Naive thymus-derived CD8-positive, alpha-beta T cell (primary cell): ENCODE measurements around the gene PPP1R8. TPM values are rescaled to one million over a fixed set of nuclear protein-coding genes. Genes with fewer than 3 reads are reported as not detected.
A peak's percentile ranks its signal among the peaks of the same experiment; 100 is the strongest.
"Not testable (repeated sequence)": the region's sequence is repeated elsewhere in the genome, so short reads cannot be mapped to it uniquely, and the experiment has no call there.

ENCODE experiments used
- ATAC-seq, 2 donors: fragments of 150-1000 bp; cut with Tn5 transposase in 1 of 2; sonication (Bioruptor Pico), chemical (Tn5 transposase) in 1 of 2; 1 replicate in 1 of 2; 2 replicates in 1 of 2; pipeline ENCODE4 v1.10.0; 2021; ENCODE audit warnings: mild to moderate bottlenecking in 2 of 2, moderate library complexity in 2 of 2
- POLR2A ChIA-PET: fragments of 350-600 bp; sonication (Branson Sonifier 250); formaldehyde crosslinking; loops from one replicate; lab custom pipeline; 2021; ENCODE audit warnings: antibody characterized with exemption; lab: Charles Lee
- DNase-seq, 10 donors: peaks; one replicate each; pipeline versions ENCODE4 v3.0.0 to v3.0.0-alpha.2; 2020 to 2022
- H3K27ac Mint-ChIP-seq, 10 donors: one replicate each; pipeline ENCODE4 v1.8.0; 2020 to 2022; ENCODE audit warnings: mild to moderate bottlenecking in 10 of 10, mixed read lengths in 10 of 10, moderate library complexity in 4 of 10, inconsistent platforms in 1 of 10
- H3K27me3 Mint-ChIP-seq, 5 donors: one replicate each; pipeline ENCODE4 v1.8.0; 2021 to 2022; ENCODE audit warnings: mixed read lengths in 5 of 5
- H3K36me3 Mint-ChIP-seq, 3 donors: one replicate each; pipeline ENCODE4 v1.8.0; 2020 to 2022; ENCODE audit warnings: mixed read lengths in 3 of 3, mild to moderate bottlenecking in 2 of 3, inconsistent platforms in 1 of 3
- H3K4me1 Mint-ChIP-seq, 4 donors: one replicate each; pipeline ENCODE4 v1.8.0; 2021 to 2022; ENCODE audit warnings: mixed read lengths in 4 of 4
- H3K4me3 Mint-ChIP-seq, 10 donors: one replicate each; pipeline ENCODE4 v1.8.0; 2020 to 2022; ENCODE audit warnings: mild to moderate bottlenecking in 10 of 10, mixed read lengths in 10 of 10, moderate library complexity in 6 of 10, inconsistent platforms in 1 of 10
- H3K9me3 Mint-ChIP-seq, 9 donors: one replicate each; pipeline ENCODE4 v1.8.0; 2020 to 2022; ENCODE audit warnings: mixed read lengths in 9 of 9, mild to moderate bottlenecking in 3 of 9, inconsistent platforms in 1 of 9, moderate library complexity in 1 of 9
- polyA plus RNA-seq, 3 donors: library from polyadenylated mRNA; unstranded; fragments of 300-500 nt; fragmentation: Illumina TruSeq; gene quantifications; one replicate each; pipeline ENCODE4 v1.2.3, GENCODE V29; 2021
- total RNA-seq, 8 experiments: library from RNA in 2 of 8; stranded (reverse) in 2 of 8; gene quantifications; one replicate each; pipeline ENCODE4 v1.2.3 and lab custom pipeline; 2021 to 2026

The PPP1R8 gene
- total and polyA plus RNA-seq, 5 experiments from 2014 or later, result 27.8 to 42.5 (median 37.8) TPM

DNA sequence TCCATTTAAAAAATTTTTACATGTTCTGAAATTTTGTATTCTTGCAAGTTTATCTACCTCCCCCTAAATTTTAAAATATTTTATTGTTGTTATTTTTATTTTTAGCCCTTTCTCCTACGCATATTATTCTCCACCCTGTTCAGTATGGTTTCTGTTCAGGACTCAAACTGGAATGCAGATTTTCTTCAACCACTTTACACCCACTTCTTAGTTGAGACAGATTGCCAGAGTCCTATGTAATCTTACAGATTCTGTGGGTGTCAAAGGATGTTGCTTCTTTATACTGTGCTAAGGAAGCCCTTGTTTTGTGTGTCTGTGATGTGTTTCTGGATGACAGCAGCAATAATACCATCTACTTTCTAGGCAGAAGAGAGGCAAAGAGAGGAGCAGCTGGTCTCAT is 20.7 kb upstream of the PPP1R8 start:
- Mint-ChIP-seq H3K4me1 (no peaks in the 10 kb centered on the region), H3K36me3 (peaks cover 0 to 60% (median 11%) of the 10 kb centered on the region in 3 donors), H3K9me3 (no peaks in the 10 kb centered on the region), H3K27me3 (no peaks in the 10 kb centered on the region), H3K4me3 (no peak overlapping the region), H3K27ac (no peak overlapping the region)
- POLR2A ChIA-PET, result no interaction called here
- no peak for DNase-seq
- no peak for ATAC-seq

DNA sequence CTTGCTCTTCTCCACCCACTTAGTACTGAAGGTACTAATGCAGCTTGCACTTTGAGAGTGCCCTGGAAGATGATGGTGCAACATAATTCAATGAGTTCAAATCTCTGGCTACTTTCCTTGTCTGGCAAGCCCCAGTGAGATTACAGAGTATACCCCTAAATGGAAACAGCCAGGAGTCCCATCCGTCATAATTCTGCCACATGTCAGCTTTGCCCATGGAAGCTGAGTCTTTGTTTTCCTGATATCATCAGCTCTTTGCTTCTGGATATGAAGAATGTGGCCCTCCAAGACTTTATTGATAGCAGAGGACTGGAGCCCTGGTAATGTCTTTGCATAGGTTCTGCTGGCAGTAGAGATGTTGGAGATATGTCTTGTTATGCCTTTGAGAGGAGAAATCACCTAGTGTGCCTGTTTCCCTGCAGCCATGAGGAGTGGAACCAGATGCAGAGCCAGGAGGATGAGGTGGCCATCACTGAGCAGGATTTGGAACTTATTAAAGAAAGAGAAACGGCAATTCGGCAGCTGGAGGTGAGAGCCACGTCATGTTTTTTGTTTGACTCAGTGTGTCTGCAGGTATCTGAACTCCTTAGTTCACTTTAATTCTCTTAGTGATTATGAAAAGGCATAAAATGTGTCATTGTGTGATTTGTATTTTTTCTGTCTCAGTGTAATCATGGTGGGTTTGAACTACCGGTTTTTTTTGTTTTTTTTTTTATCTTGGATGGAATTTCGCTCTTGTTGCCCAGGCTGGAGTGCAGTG is 18.7 kb upstream of the PPP1R8 start:
- POLR2A ChIA-PET, result interaction anchor here (0.7 kb wide), 1 partner anchor 51 kb away, joined by 3 read pairs; no protein-coding TSS in a partner anchor
- Mint-ChIP-seq H3K36me3 (peaks cover 0 to 56% (median 13%) of the 10 kb centered on the region in 3 donors), H3K4me3 (no peak overlapping the region), H3K27me3 (no peaks in the 10 kb centered on the region), H3K4me1 (peaks cover 0 to 2% (median 0%) of the 10 kb centered on the region in 4 donors), H3K9me3 (no peaks in the 10 kb centered on the region), H3K27ac (peak overlapping the region in 1 of 10 donors; percentile 84)
- ATAC-seq, result no peak
- no peak for DNase-seq

DNA sequence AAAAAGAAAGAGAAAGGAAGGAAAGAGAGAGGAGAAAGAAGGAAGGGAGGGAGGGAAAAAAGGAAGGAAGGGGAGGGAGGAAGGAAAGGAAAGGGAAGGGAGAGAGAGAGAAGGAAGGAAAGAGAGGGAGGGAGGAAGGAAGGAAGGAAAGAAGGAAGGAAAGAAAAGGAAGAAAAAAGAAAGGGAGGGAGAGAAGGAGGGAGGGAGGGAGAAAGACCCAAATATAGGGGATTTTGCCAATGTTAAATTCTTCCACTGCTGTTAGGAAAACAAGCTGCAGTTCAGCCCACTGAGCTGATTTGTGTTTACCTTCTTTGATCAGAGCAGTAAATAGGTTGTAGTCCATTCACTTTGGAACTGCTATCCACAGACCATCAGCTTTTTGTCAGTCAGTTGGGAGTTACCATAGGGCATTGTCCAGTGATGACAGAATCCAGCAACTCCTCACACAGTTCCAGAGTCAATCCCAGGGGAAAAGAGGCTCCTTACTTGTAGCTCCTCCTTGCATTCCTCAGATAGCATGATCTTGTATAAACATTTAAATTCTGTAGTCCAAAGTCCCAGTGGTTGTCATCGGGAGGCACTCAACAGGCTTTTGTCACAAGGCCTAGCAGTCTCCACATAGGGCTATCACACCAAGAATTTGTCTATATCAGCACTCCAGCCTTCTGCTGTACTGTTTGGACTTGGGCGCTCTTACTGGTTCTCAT is 13.5 kb upstream of the PPP1R8 start:
- Mint-ChIP-seq H3K27ac (peak overlapping the region in 2 of 10 donors; percentile 19 to 31), H3K36me3 (peaks cover 1 to 75% (median 28%) of the 10 kb centered on the region in 3 donors), H3K9me3 (no peaks in the 10 kb centered on the region), H3K4me1 (peaks cover 0 to 2% (median 0%) of the 10 kb centered on the region in 4 donors), H3K4me3 (no peak overlapping the region), H3K27me3 (no peaks in the 10 kb centered on the region)
- DNase-seq (no peak), ATAC-seq (no peak)
- POLR2A ChIA-PET, result interaction anchor here (0.7 kb wide), 1 partner anchor 16 kb away, joined by 6 read pairs; no protein-coding TSS in a partner anchor

DNA sequence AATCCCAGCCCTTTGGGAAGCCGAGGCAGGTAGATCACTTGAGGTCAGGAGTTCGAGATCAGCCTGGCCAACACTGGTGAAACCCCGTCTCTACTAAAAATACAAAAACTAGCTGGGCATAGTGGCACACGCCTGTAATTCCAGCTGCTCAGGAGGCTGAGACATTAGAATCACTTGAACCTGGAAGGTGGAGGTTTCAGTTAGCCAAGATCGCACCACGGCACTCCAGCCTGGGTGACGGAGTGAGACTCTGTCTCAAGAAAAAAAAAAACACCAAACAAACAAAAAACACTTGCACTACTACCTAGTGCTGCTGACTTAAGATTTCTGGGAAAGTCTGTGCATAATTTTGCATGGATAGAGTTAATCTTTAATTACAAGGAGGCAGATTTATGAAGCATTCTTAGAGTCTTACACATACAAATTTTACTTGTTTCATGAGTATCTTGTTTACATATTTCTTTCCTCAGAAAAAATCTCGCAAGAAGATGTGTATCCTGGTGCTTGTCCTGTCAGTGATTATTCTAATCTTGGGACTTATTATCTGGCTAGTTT is 8.7 kb upstream of the PPP1R8 start:
- DNase-seq (no peak), ATAC-seq (no peak)
- no peaks in the 10 kb centered on the region for H3K9me3 Mint-ChIP-seq
- H3K27me3 Mint-ChIP-seq, result no peaks in the 10 kb centered on the region
- no peak overlapping the region for H3K27ac Mint-ChIP-seq
- POLR2A ChIA-PET, result no interaction called here
- H3K4me1 Mint-ChIP-seq, result no peaks in the 10 kb centered on the region
- no peak overlapping the region for H3K4me3 Mint-ChIP-seq
- H3K36me3 Mint-ChIP-seq, result peaks cover 5 to 52% (median 22%) of the 10 kb centered on the region in 3 donors

GRCh38 chr1:27823784-27824183 is 6.8 kb upstream of the PPP1R8 start:
- Mint-ChIP-seq H3K4me3 (no peak overlapping the region), H3K27ac (no peak overlapping the region), H3K27me3 (no peaks in the 10 kb centered on the region), H3K9me3 (no peaks in the 10 kb centered on the region), H3K36me3 (peaks cover 5 to 35% (median 15%) of the 10 kb centered on the region in 3 donors), H3K4me1 (no peaks in the 10 kb centered on the region)
- POLR2A ChIA-PET, result interaction anchor here (0.7 kb wide), 1 partner anchor 167 kb away, joined by 3 read pairs; no protein-coding TSS in a partner anchor
- DNase-seq, result no peak
- no peak for ATAC-seq

GRCh38 chr1:27824411-27824810 is 6.2 kb upstream of the PPP1R8 start:
- no peak for DNase-seq
- POLR2A ChIA-PET, result no interaction called here
- no peak for ATAC-seq
- H3K27me3 Mint-ChIP-seq, result no peaks in the 10 kb centered on the region
- peaks cover 5 to 31% (median 12%) of the 10 kb centered on the region in 3 donors for H3K36me3 Mint-ChIP-seq
- H3K4me3 Mint-ChIP-seq, result no peak overlapping the region
- peaks cover 0 to 1% (median 0%) of the 10 kb centered on the region in 4 donors for H3K4me1 Mint-ChIP-seq
- H3K9me3 Mint-ChIP-seq, result no peaks in the 10 kb centered on the region
- H3K27ac Mint-ChIP-seq, result no peak overlapping the region

DNA sequence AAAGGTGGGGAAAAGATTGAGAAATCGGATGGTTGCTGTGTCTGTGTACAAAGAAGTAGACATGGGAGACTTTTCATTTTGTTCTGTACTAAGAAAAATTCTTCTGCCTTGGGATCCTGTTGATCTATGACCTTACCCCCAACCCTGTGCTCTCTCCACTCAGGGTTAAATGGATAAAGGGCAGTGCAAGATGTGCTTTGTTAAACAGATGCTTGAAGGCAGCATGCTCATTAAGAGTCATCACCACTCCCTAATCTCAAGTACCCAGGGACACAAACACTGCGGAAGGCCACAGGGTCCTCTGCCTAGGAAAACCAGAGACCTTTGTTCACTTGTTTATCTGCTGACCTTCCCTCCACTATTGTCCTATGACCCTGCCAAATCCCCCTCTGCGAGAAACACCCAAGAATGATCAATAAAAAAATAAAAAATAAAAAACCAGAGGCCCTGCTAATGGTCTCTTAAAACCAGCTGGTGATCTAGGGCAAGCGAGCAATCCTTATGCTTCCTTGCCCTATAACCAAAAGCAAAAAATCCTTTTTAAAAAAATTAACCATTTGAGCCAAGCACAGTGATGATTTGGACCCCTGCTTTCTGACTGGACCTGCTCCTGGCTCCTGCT is 1.1 kb upstream of the PPP1R8 start:
- Mint-ChIP-seq H3K4me3 (peak overlapping the region; percentile 88 to 96 (median 92)), H3K27ac (peak overlapping the region in 9 of 10 donors; percentile 47 to 96 (median 69)), H3K36me3 (peaks cover 0 to 20% (median 0%) of the 10 kb centered on the region in 3 donors), H3K4me1 (peaks cover 8 to 40% (median 27%) of the 10 kb centered on the region in 4 donors)
- POLR2A ChIA-PET, result interaction anchor here (0.7 to 2.5 kb wide), 4 partner anchors 16 to 131 kb away, joined by 3 to 18 read pairs (median 4); partner anchors contain the start of genes FAM76A, THEMIS2 and XKR8
- H3K27me3 Mint-ChIP-seq, DNase-seq, ATAC-seq, H3K9me3 Mint-ChIP-seq: not testable (repeated sequence)

- H3K27me3 Mint-ChIP-seq, result no peaks in the 10 kb centered on the region
- DNase-seq (no peak), ATAC-seq (no peak)
- peak overlapping the region; percentile 69 to 96 (median 94) for H3K27ac Mint-ChIP-seq
- H3K4me3 Mint-ChIP-seq, result peak overlapping the region; percentile 88 to 96 (median 92)
- POLR2A ChIA-PET, result interaction anchor here (0.6 to 2.5 kb wide), 3 partner anchors 59 to 223 kb away, joined by 4 to 18 read pairs (median 5); partner anchors contain the start of genes FAM76A and STX12
- peaks cover 0 to 38% (median 0%) of the 10 kb centered on the region in 3 donors for H3K36me3 Mint-ChIP-seq
- peaks cover 8 to 55% (median 38%) of the 10 kb centered on the region in 4 donors for H3K4me1 Mint-ChIP-seq
- H3K9me3 Mint-ChIP-seq, result no peaks in the 10 kb centered on the region
Observed at GRCh38 chr1:27831568-27832410, 1.2 kb downstream of the PPP1R8 start.

DNA sequence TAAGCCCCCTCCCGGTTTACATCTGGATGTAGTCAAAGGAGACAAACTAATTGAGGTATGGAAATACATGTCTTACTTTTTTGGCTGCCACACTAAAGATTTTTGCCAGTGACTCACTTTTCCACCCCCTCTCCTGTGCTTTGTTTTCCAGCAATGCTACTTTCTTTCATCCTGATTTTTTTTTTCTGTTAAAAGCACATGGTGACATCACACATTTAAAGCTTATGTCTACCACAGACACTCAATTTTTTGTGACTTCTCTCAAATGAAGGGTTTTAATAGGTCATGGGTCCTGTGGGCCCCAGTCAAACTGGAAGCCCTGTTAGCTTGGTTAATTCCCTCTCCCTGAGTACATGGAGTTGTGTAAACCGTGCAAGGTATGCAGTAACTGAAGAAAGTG is 2.2 kb downstream of the PPP1R8 start:
- POLR2A ChIA-PET, result interaction anchor here (0.5 to 0.6 kb wide), 4 partner anchors 16 to 256 kb away, joined by 4 to 6 read pairs (median 6); no protein-coding TSS in a partner anchor
- no peak for ATAC-seq
- Mint-ChIP-seq H3K27me3 (no peaks in the 10 kb centered on the region), H3K27ac (peak overlapping the region in 2 of 10 donors; percentile 50 to 58), H3K36me3 (peaks cover 0 to 45% (median 0%) of the 10 kb centered on the region in 3 donors), H3K4me3 (peak overlapping the region in 7 of 10 donors; percentile 91 to 96 (median 93)), H3K4me1 (peaks cover 8 to 55% (median 38%) of the 10 kb centered on the region in 4 donors), H3K9me3 (no peaks in the 10 kb centered on the region)
- DNase-seq, result no peak

DNA sequence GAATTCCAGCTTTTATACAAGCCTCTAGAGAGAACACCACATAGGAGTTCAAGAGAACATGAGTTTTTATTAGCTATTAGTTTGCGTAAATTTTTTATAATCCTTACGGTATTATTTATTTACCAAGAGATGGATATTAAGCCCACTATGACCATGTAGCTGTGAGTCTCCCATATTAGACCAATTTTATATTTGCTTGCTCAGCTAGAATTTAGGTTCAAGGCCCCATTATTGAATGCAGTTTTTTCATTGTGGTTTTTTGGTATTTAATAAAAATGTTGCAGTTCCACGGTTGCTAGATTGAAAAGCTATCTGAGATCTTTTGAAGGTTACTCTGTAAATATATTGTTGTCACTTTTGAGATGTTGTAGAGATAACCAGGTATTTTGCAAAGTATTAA is 2.9 kb downstream of the PPP1R8 start:
- POLR2A ChIA-PET, result interaction anchor here (0.5 kb wide), 2 partner anchors 69 to 76 kb away, joined by 4 to 6 read pairs; no protein-coding TSS in a partner anchor
- Mint-ChIP-seq H3K27me3 (no peaks in the 10 kb centered on the region), H3K27ac (peak overlapping the region in 1 of 10 donors; percentile 1), H3K36me3 (peaks cover 0 to 45% (median 0%) of the 10 kb centered on the region in 3 donors), H3K9me3 (no peaks in the 10 kb centered on the region), H3K4me3 (no peak overlapping the region), H3K4me1 (peaks cover 8 to 55% (median 38%) of the 10 kb centered on the region in 4 donors)
- ATAC-seq (no peak), DNase-seq (no peak)

- H3K4me1 Mint-ChIP-seq, result peaks cover 11 to 52% (median 37%) of the 10 kb centered on the region in 4 donors
- H3K9me3 Mint-ChIP-seq, result no peaks in the 10 kb centered on the region
- ATAC-seq (no peak), DNase-seq (no peak)
- peak overlapping the region in 1 of 10 donors; percentile 43 for H3K27ac Mint-ChIP-seq
- H3K4me3 Mint-ChIP-seq, result no peak overlapping the region
- POLR2A ChIA-PET, result no interaction called here
- H3K36me3 Mint-ChIP-seq, result peaks cover 0 to 59% (median 3%) of the 10 kb centered on the region in 3 donors
- no peaks in the 10 kb centered on the region for H3K27me3 Mint-ChIP-seq
Observed at GRCh38 chr1:27835046-27835445, 4.5 kb downstream of the PPP1R8 start.
